ENCODE data around the gene MMP25. TPM values are rescaled to one million over a fixed set of nuclear protein-coding genes. Genes with fewer than 3 reads are reported as not detected.

The MMP25 gene
- total and polyA plus RNA-seq, 9 of the 15 experiments (the other 6 are each of a cell fraction or from before 2014, with no cell fraction given): 0.03 to 0.04 TPM; not detected in 7

DNA sequence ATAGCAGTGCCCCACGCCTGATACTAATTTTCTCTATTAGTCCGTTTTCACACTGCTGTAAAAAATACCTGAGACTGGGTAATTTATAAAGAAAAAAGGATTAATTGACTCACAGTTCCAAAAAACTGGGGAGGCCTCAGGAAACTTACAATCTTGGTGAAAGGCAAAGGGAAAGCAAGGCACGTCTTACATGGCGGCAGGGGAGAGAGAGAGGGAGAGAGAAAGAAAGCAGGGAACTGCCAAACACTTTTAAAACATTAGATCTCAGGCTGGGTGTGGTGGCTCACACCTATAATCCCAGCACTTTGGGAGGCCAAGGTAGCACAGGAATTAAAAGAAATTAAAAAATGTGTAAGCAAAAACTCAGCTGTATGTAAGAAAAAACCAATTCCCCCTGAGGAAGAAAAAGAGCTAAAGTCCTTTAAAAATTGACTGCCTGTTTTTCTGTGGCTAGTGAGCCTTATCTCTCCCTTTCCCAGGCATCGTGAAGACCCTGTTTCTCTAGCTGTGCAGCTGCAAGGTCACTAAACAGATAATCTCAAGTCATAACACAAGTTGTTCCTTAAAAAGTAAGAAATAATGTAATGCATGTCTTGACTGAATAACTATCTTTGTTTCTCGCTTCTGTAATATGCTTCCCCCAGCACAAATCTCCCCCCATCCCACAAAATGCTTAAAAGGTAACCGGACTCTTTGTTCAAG is 38.8 kb downstream of the MMP25 start (continued):
- TF ChIP-seq, protein P1, sequence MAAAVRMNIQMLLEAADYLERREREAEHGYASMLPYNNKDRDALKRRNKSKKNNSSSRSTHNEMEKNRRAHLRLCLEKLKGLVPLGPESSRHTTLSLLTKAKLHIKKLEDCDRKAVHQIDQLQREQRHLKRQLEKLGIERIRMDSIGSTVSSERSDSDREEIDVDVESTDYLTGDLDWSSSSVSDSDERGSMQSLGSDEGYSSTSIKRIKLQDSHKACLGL (CRISPR knock-in tag; IDR thresholded peaks at IDR 0.05; ENCODE audit: borderline replicate concordance, poor library complexity, severe bottlenecking): no peak
- no peak for TF ChIP-seq HOXB6 (CRISPR knock-in tag; IDR thresholded peaks at IDR 0.05; ENCODE audit: borderline replicate concordance)
- no peak for TF ChIP-seq ZSCAN29 (IDR thresholded peaks at IDR 0.05)
- peak; percentile 99 for TF ChIP-seq ZNF431 (CRISPR knock-in tag; IDR thresholded peaks at IDR 0.05)
- TF ChIP-seq, protein P2, sequence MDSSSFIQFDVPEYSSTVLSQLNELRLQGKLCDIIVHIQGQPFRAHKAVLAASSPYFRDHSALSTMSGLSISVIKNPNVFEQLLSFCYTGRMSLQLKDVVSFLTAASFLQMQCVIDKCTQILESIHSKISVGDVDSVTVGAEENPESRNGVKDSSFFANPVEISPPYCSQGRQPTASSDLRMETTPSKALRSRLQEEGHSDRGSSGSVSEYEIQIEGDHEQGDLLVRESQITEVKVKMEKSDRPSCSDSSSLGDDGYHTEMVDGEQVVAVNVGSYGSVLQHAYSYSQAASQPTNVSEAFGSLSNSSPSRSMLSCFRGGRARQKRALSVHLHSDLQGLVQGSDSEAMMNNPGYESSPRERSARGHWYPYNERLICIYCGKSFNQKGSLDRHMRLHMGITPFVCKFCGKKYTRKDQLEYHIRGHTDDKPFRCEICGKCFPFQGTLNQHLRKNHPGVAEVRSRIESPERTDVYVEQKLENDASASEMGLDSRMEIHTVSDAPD (CRISPR knock-in tag; IDR thresholded peaks at IDR 0.05): no peak
- no peak for TF ChIP-seq ZNF75A (CRISPR knock-in tag; IDR thresholded peaks at IDR 0.05)

DNA sequence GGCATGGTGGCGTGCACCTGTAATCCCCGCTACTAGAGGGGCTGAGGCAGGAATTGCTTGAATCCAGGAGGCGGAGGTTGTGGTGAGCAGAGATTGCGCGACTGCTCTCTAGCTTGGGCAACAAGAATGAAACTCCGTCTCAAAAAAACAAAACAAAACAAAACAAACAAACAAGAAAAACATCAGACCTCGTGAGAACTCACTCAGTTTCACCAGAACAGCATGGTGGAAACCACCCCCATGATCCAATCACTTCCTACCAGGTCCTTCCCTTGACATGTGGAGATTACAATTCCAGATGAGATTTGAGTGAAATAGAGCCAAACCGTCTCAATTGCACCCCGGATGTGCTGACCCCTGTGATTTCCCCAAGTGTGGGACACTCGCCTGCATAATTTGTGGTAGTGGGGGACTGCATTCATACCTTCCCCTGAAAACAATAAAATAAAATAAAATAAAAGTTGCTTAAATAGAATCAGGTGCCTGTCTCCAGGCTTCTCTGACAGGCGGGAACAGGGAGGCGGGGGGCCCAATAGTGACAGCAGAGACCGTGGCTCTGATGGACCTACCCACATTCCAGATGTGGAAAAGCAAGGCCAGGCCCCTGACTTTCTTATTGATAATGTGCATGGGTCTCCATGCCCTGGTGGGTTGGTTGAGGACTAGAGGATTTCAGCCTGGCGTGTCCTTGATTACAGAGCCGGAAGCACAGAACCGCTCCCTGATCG is 39.7 kb downstream of the MMP25 start:
- H3K4me1 ChIP-seq (replicated peaks in 1 of 2; ENCODE audit: control insufficient read depth in 2 of 2, insufficient read depth in 2 of 2, low read length in 2 of 2): peaks cover 19 to 52% of the 10 kb centered on the region in 2 experiments
- H3K4me3 ChIP-seq: no peak overlapping the region
- ChIA-PET CTCF (ENCODE audit: low intra/inter-chr PET ratio) (no interaction called here), POLR2A (interaction anchor here (1.2 kb wide), 1 partner anchor 26 kb away, joined by 3 read pairs; no protein-coding TSS in a partner anchor)
- no peaks in the 10 kb centered on the region for H3K9me3 ChIP-seq (replicated peaks; ENCODE audit: control insufficient read depth, insufficient read depth, low read depth, low read length)
- intact Hi-C loops (cut with micrococcal nuclease): no loop called here
- in situ Hi-C loops (cut with MboI): no loop called here
- H3K36me3 ChIP-seq (ENCODE audit: control insufficient read depth, insufficient read depth, low read length): no peaks in the 10 kb centered on the region
- H3K27me3 ChIP-seq (ENCODE audit: control insufficient read depth in 2 of 2, insufficient read depth in 2 of 2, low read length in 2 of 2): peaks cover 0 to 15% of the 10 kb centered on the region in 2 experiments; a peak in 3 of 5 replicates
- no peak overlapping the region for H3K4me2 ChIP-seq (ENCODE audit: insufficient read depth, low read length)
- BruUV-seq (replicated peaks): no TSS peak
- H4K20me1 ChIP-seq (replicated peaks; ENCODE audit: control insufficient read depth, insufficient read depth, low read length): no peaks in the 10 kb centered on the region
- no peak overlapping the region for H2AFZ ChIP-seq (ENCODE audit: low read depth, low read length)
- no peaks in the 10 kb centered on the region for H3K9me1 ChIP-seq (ENCODE audit: control insufficient read depth, insufficient read depth, low read length)
- peak overlapping the region in 1 of 2 experiments; percentile 84; a peak in 2 of 4 replicates for H3K9ac ChIP-seq (ENCODE audit: insufficient read depth in 1 of 2, low read depth in 2 of 2, low read length in 2 of 2)
- 85% methylated on average over 17 of the region's 17 CpGs for WGBS (ENCODE audit: insufficient coverage, low coverage, missing lambda C conversion rate)
- FAIRE-seq (no peak), ATAC-seq (no peak), DNase-seq (ENCODE audit: extremely low read depth in 1 of 4, low spot score in 3 of 4) (no peak)
- TF ChIP-seq TARDBP (IDR thresholded peaks at IDR 0.05): no peak
- TF ChIP-seq, protein P3, sequence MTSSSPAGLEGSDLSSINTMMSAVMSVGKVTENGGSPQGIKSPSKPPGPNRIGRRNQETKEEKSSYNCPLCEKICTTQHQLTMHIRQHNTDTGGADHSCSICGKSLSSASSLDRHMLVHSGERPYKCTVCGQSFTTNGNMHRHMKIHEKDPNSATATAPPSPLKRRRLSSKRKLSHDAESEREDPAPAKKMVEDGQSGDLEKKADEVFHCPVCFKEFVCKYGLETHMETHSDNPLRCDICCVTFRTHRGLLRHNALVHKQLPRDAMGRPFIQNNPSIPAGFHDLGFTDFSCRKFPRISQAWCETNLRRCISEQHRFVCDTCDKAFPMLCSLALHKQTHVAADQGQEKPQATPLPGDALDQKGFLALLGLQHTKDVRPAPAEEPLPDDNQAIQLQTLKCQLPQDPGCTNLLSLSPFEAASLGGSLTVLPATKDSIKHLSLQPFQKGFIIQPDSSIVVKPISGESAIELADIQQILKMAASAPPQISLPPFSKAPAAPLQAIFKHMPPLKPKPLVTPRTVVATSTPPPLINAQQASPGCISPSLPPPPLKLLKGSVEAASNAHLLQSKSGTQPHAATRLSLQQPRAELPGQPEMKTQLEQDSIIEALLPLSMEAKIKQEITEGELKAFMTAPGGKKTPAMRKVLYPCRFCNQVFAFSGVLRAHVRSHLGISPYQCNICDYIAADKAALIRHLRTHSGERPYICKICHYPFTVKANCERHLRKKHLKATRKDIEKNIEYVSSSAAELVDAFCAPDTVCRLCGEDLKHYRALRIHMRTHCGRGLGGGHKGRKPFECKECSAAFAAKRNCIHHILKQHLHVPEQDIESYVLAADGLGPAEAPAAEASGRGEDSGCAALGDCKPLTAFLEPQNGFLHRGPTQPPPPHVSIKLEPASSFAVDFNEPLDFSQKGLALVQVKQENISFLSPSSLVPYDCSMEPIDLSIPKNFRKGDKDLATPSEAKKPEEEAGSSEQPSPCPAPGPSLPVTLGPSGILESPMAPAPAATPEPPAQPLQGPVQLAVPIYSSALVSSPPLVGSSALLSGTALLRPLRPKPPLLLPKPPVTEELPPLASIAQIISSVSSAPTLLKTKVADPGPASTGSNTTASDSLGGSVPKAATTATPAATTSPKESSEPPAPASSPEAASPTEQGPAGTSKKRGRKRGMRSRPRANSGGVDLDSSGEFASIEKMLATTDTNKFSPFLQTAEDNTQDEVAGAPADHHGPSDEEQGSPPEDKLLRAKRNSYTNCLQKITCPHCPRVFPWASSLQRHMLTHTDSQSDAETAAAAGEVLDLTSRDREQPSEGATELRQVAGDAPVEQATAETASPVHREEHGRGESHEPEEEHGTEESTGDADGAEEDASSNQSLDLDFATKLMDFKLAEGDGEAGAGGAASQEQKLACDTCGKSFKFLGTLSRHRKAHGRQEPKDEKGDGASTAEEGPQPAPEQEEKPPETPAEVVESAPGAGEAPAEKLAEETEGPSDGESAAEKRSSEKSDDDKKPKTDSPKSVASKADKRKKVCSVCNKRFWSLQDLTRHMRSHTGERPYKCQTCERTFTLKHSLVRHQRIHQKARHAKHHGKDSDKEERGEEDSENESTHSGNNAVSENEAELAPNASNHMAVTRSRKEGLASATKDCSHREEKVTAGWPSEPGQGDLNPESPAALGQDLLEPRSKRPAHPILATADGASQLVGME (CRISPR knock-in tag; IDR thresholded peaks at IDR 0.05): no peak
- no peak for TF ChIP-seq ZBTB17 (CRISPR knock-in tag; IDR thresholded peaks at IDR 0.05)
- no peak for TF ChIP-seq FOS (IDR thresholded peaks at IDR 0.05; ENCODE audit: extremely low read depth, insufficient read length)
- TF ChIP-seq BRD9 (IDR thresholded peaks at IDR 0.05; ENCODE audit: low read depth, partially characterized antibody): no peak
- no peaks in the 10 kb centered on the region for H3K79me2 ChIP-seq (ENCODE audit: control insufficient read depth, insufficient read depth, low read length)
- no peak overlapping the region for H3K27ac ChIP-seq (ENCODE audit: extremely low read depth, low read depth, low read length)

All from K562 (cell line).